HCT116 (cell line): ENCODE data around the gene NTNG2. TPM values are rescaled to one million over a fixed set of nuclear protein-coding genes. Genes with fewer than 3 reads are reported as not detected.

Source experiments
- ATAC-seq: fragments of 200-7000 bp; cut with Tn5 transposase; 2 replicates; pipeline ENCODE4 v1.9.1; 2020; ENCODE audit warnings: mild to moderate bottlenecking, moderate library complexity
- BruUV-seq: library from RNA; stranded (reverse); fragments of 400-500 nt; replicated peaks from 2 replicates; lab custom pipeline; 2021; lab: Mats Ljungman, UMichigan
- CTCF ChIA-PET: fragments of 300-600 bp; sonication (Branson Sonifier 250); formaldehyde crosslinking; loops from one replicate; lab custom pipeline; 2021; ENCODE audit warnings: antibody characterized with exemption; lab: Charles Lee
- POLR2A ChIA-PET: fragments of 300-600, 350-600 bp; sonication (Branson Sonifier 250); formaldehyde crosslinking; loops from one replicate; lab custom pipeline; 2021; ENCODE audit warnings: antibody characterized with exemption; lab: Charles Lee
- RAD21 ChIA-PET, 2 experiments: fragments of 300-600 bp; sonication (Branson Sonifier 250); formaldehyde crosslinking; loops; one replicate each; lab custom pipeline; 2023; ENCODE audit warnings: low total read pairs in 2 of 2; ENCODE audit not compliant: uncharacterized antibody in 2 of 2, unreplicated experiment in 2 of 2, low non-redundant PET in 1 of 2; lab: Charles Lee
- DNase-seq: peaks from one replicate; pipeline ENCODE4 v3.0.0-alpha.2; 2010; ENCODE audit warnings: low read depth, low spot score
- H2AFZ ChIP-seq: fragments of 200-600 bp; shearing (Covaris generic), sonication (generic); 2 replicates; pipeline ENCODE4 v1.6.1; 2017; ENCODE audit warnings: low read depth, mixed run types, mixed read lengths, antibody characterized with exemption, low read length; ENCODE audit not compliant: poor library complexity, severe bottlenecking
- H3K27ac ChIP-seq: 2 replicates; pipeline ENCODE4 v1.5.1; 2012; ENCODE audit warnings: low read depth, low read length
- H3K27me3 ChIP-seq: fragments of 200-600 bp; sonication (generic); 2 replicates; pipeline ENCODE4 v1.6.1; 2016; ENCODE audit warnings: mixed run types, low read length, mixed read lengths; ENCODE audit not compliant: insufficient read depth
- H3K36me3 ChIP-seq, 2 experiments: fragments of 200-500 bp in 1 of 2; fragments of 200-600 bp in 1 of 2; sonication (Bioruptor generic) in 1 of 2; sonication (generic) in 1 of 2; 2 replicates each; pipeline versions ENCODE4 v1.5.1 to v1.6.1; 2014 to 2016; ENCODE audit warnings: low read length in 2 of 2, inconsistent platforms in 1 of 2, mixed read lengths in 1 of 2, mixed run types in 1 of 2; ENCODE audit not compliant: insufficient read depth in 2 of 2, control insufficient read depth in 1 of 2
- H3K4me1 ChIP-seq, 2 experiments: fragments of 200-600 bp in 1 of 2; sonication (generic) in 1 of 2; 2 replicates each; pipeline versions ENCODE4 v1.5.1 to v1.6.1; 2012 to 2017; ENCODE audit warnings: low read length in 2 of 2, inconsistent platforms in 1 of 2, mild to moderate bottlenecking in 1 of 2, mixed read lengths in 1 of 2, mixed run types in 1 of 2, moderate library complexity in 1 of 2; ENCODE audit not compliant: insufficient read depth in 2 of 2, control insufficient read depth in 1 of 2
- H3K4me2 ChIP-seq: fragments of 200-600 bp; sonication (generic); 2 replicates; pipeline ENCODE4 v1.6.1; 2017; ENCODE audit warnings: mixed run types, low read length, mixed read lengths
- H3K4me3 ChIP-seq, 2 experiments: fragments of 200-600 bp in 1 of 2; sonication (generic) in 1 of 2; replicated peaks in 1 of 2; 2 replicates each; pipeline ENCODE4 v1.5.1; 2011 to 2016; ENCODE audit warnings: low read length in 2 of 2, control low read depth in 1 of 2, low read depth in 1 of 2, mild to moderate bottlenecking in 1 of 2, mixed read lengths in 1 of 2, mixed run types in 1 of 2
- H3K79me2 ChIP-seq: fragments of 200-600 bp; sonication (generic); 2 replicates; pipeline ENCODE4 v1.6.1; 2017; ENCODE audit warnings: mild to moderate bottlenecking, mixed run types, low read length, moderate library complexity, mixed read lengths; ENCODE audit not compliant: insufficient read depth
- H3K9ac ChIP-seq: fragments of 200-600 bp; sonication (generic); 2 replicates; pipeline ENCODE4 v1.6.1; 2016; ENCODE audit warnings: low read length, mixed read lengths
- H3K9me2 ChIP-seq: fragments of 200-600 bp; sonication (generic), shearing (Covaris generic); 2 replicates; pipeline ENCODE4 v1.6.1; 2017; ENCODE audit warnings: mixed run types, mild to moderate bottlenecking, moderate library complexity; ENCODE audit not compliant: insufficient read depth
- H3K9me3 ChIP-seq, 2 experiments: fragments of 200-500 bp in 1 of 2; fragments of 200-600 bp in 1 of 2; sonication (Bioruptor generic) in 1 of 2; sonication (generic) in 1 of 2; 2 replicates each; pipeline ENCODE4 v1.6.1; 2014 to 2017; ENCODE audit warnings: low read length in 2 of 2, mixed read lengths in 2 of 2, inconsistent platforms in 1 of 2, low read depth in 1 of 2, mild to moderate bottlenecking in 1 of 2, mixed run types in 1 of 2, moderate library complexity in 1 of 2; ENCODE audit not compliant: control insufficient read depth in 1 of 2, insufficient read depth in 1 of 2
- H4K20me1 ChIP-seq: fragments of 200-600 bp; sonication (generic), shearing (Covaris generic); 2 replicates; pipeline ENCODE4 v1.6.1; 2017; ENCODE audit warnings: mixed run types, mild to moderate bottlenecking, moderate library complexity; ENCODE audit not compliant: insufficient read depth
- JUND ChIP-seq: IDR thresholded peaks from 2 replicates; pipeline ENCODE4 v1.6.1; 2012
- MAX ChIP-seq: IDR thresholded peaks from 2 replicates; pipeline ENCODE4 v1.6.1; 2012
- SIN3A ChIP-seq: IDR thresholded peaks from 2 replicates; pipeline ENCODE4 v1.6.1; 2012; ENCODE audit warnings: low read depth
- SRF ChIP-seq: IDR thresholded peaks from 2 replicates; pipeline ENCODE4 v1.6.1; 2012; ENCODE audit warnings: low read depth
- intact Hi-C: fragments of 100-400 bp; cut with micrococcal nuclease; formaldehyde crosslinking; loops from 2 replicates; pipeline ENCODE4 v1.10.0; 2022
- total RNA-seq: library from RNA; stranded (reverse); gene quantifications from one replicate; pipeline ENCODE4 v1.2.1, GENCODE V29; 2021; ENCODE audit not compliant: unreplicated experiment

The NTNG2 gene
- total RNA-seq, 1 experiment from 2014 or later, result 2.5 TPM

GRCh38 chr9:132151118-132151517 is 10.7 kb upstream of the NTNG2 start:
- Histone ChIP-seq H3K4me2 (no peak overlapping the region), H2AFZ (no peak overlapping the region)
- TF ChIP-seq MAX (no peak), JUND (no peak), SRF (peak; percentile 45; the same call in 1 of the 2 replicates)
- TF ChIP-seq, all 23 proteins: peak for 1
- H3K9me3 ChIP-seq, result no peaks in the 10 kb centered on the region
- no peak overlapping the region for H3K27ac ChIP-seq
- POLR2A ChIA-PET, result no interaction called here
- no peak for DNase-seq
- intact Hi-C loops, result no loop called here
- H3K4me1 ChIP-seq, result no peaks in the 10 kb centered on the region
- RAD21 ChIA-PET, result no interaction called here
- no peak for ATAC-seq
- H4K20me1 ChIP-seq, result no peaks in the 10 kb centered on the region
- no TSS peak for BruUV-seq
- H3K4me3 ChIP-seq, result no peak overlapping the region
- CTCF ChIA-PET, result no interaction called here
- H3K79me2 ChIP-seq, result no peaks in the 10 kb centered on the region
- H3K27me3 ChIP-seq, result 0 out of 2 replicates have a peak, but pooled peaks cover 5% of the 10 kb centered on the region
- H3K9me2 ChIP-seq, result no peaks in the 10 kb centered on the region
- H3K36me3 ChIP-seq, result no peaks in the 10 kb centered on the region
- no peak overlapping the region for H3K9ac ChIP-seq

GRCh38 chr9:132152231-132152630 is 9.6 kb upstream of the NTNG2 start:
- Histone ChIP-seq H3K27ac (no peak overlapping the region), H3K36me3 (no peaks in the 10 kb centered on the region), H3K27me3 (0 out of 2 replicates have a peak, but pooled peaks cover 5% of the 10 kb centered on the region), H2AFZ (no peak overlapping the region), H3K4me1 (no peaks in the 10 kb centered on the region), H4K20me1 (no peaks in the 10 kb centered on the region), H3K4me2 (no peak overlapping the region), H3K9me2 (no peaks in the 10 kb centered on the region), H3K9me3 (no peaks in the 10 kb centered on the region), H3K79me2 (no peaks in the 10 kb centered on the region), H3K9ac (no peak overlapping the region), H3K4me3 (no peak overlapping the region)
- no TSS peak for BruUV-seq
- TF ChIP-seq SIN3A, result no peak
- ATAC-seq, result no peak
- ChIA-PET RAD21 (no interaction called here), POLR2A (no interaction called here), CTCF (no interaction called here)
- intact Hi-C loops, result no loop called here
- no peak for DNase-seq
